ENCODE results near the gene HMGN4.

GRCh38 chr6:26552640-26553188, 14.5 kb downstream of the HMGN4 start:
- TF ChIP-seq CTCF (IDR thresholded peaks at IDR 0.05; ENCODE audit: low read length) (no peak), EZH2 (optimal IDR thresholded peaks at IDR 0.05; ENCODE audit: low read depth, low read length) (no peak)
